NCI-H1417 (cell line): Measurements from ENCODE around the gene NR2F1-AS1.
"Not testable (repeated sequence)": the region's sequence is repeated elsewhere in the genome, so short reads cannot be mapped to it uniquely, and the experiment has no call there.

Experiments
- DNase-seq, 3 experiments: peaks; one replicate each; lab custom pipeline; 2025; lab: John Stamatoyannopoulos, UW

The NR2F1-AS1 gene

GRCh38 chr5:93517828-93518227 lies 63.2 kb downstream of the NR2F1-AS1 start:
- DNase-seq: no peak

- DNase-seq: no peak
These were observed 67.7 kb downstream of the NR2F1-AS1 start for GRCh38 chr5:93513298-93513697.

GRCh38 chr5:93512799-93513198 lies 68.2 kb downstream of the NR2F1-AS1 start:
- DNase-seq: no peak

- no peak for DNase-seq
These were observed 69.6 kb downstream of the NR2F1-AS1 start for GRCh38 chr5:93511445-93511844.

- no peak for DNase-seq
These were observed 70.2 kb downstream of the NR2F1-AS1 start for GRCh38 chr5:93510626-93511380.

- DNase-seq: not testable (repeated sequence)
These were observed 75.5 kb downstream of the NR2F1-AS1 start for GRCh38 chr5:93505553-93505952.

GRCh38 chr5:93503598-93504067 lies 77.4 kb downstream of the NR2F1-AS1 start:
- no peak for DNase-seq

- DNase-seq: no peak
These were observed 83.9 kb downstream of the NR2F1-AS1 start for GRCh38 chr5:93497096-93497495.

- DNase-seq: no peak
These were observed 101.0 kb downstream of the NR2F1-AS1 start for GRCh38 chr5:93479982-93480509.

GRCh38 chr5:93477816-93478215 lies 103.2 kb downstream of the NR2F1-AS1 start:
- DNase-seq: no peak

- peak in 1 of 3 experiments; percentile 8 for DNase-seq
These were observed 104.7 kb downstream of the NR2F1-AS1 start for GRCh38 chr5:93476251-93476742.

- DNase-seq: no peak
These were observed 118.1 kb downstream of the NR2F1-AS1 start for GRCh38 chr5:93462916-93463315.

- no peak for DNase-seq
These were observed 119.3 kb downstream of the NR2F1-AS1 start for GRCh38 chr5:93461756-93462155.

- DNase-seq: no peak
These were observed 120.7 kb downstream of the NR2F1-AS1 start for GRCh38 chr5:93460286-93460685.

- not testable (repeated sequence) for DNase-seq
These were observed 124.2 kb downstream of the NR2F1-AS1 start for GRCh38 chr5:93456796-93457195.

- DNase-seq: no peak
These were observed 126.1 kb downstream of the NR2F1-AS1 start for GRCh38 chr5:93454896-93455295.

- no peak for DNase-seq
These were observed 128.8 kb downstream of the NR2F1-AS1 start for GRCh38 chr5:93452255-93452654.

GRCh38 chr5:93438124-93438523 lies 142.9 kb downstream of the NR2F1-AS1 start:
- DNase-seq: no peak

GRCh38 chr5:93436083-93436482 lies 144.9 kb downstream of the NR2F1-AS1 start:
- no peak for DNase-seq

- DNase-seq: no peak
These were observed 147.6 kb downstream of the NR2F1-AS1 start for GRCh38 chr5:93433422-93433821.

- peak in 1 of 3 experiments; percentile 32 for DNase-seq
These were observed 149.8 kb downstream of the NR2F1-AS1 start for GRCh38 chr5:93431250-93431649.

- no peak for DNase-seq
These were observed 150.3 kb downstream of the NR2F1-AS1 start for GRCh38 chr5:93430673-93431199.

- DNase-seq: no peak
These were observed 150.9 kb downstream of the NR2F1-AS1 start for GRCh38 chr5:93430118-93430517.
